Fibroblast of lung (primary cell): ENCODE results near the gene YIPF6.

Experiments
- CTCF ChIP-seq, 2 donors: IDR thresholded peaks in 1 of 2; conservative IDR thresholded peaks in 1 of 2; 1 replicate in 1 of 2; 2 replicates in 1 of 2; pipeline ENCODE4 v1.5.1; 2011 to 2012; ENCODE audit warnings: low read length in 2 of 2, control low read depth in 1 of 2, inconsistent platforms in 1 of 2, low read depth in 1 of 2, mild to moderate bottlenecking in 1 of 2
- EZH2 ChIP-seq: IDR thresholded peaks from 2 replicates; pipeline ENCODE4 v1.5.1; 2012; ENCODE audit warnings: low read length, control low read depth, mild to moderate bottlenecking; ENCODE audit errors: missing control alignments

- TF ChIP-seq CTCF (conservative IDR thresholded peaks at IDR 0.05 in 1 of 2, IDR thresholded peaks at IDR 0.05 in 1 of 2; ENCODE audit: low read depth in 1 of 2, low read length in 2 of 2) (no peak), EZH2 (no peak)
These were observed 44.2 kb upstream of the YIPF6 start for GRCh38 chrX:68454476-68455150.
